NCI-H2107 (cell line): ENCODE data around the gene LRMDA.

Experiments
- DNase-seq: peaks from one replicate; lab custom pipeline; 2025; lab: John Stamatoyannopoulos, UW

Gene LRMDA

DNA sequence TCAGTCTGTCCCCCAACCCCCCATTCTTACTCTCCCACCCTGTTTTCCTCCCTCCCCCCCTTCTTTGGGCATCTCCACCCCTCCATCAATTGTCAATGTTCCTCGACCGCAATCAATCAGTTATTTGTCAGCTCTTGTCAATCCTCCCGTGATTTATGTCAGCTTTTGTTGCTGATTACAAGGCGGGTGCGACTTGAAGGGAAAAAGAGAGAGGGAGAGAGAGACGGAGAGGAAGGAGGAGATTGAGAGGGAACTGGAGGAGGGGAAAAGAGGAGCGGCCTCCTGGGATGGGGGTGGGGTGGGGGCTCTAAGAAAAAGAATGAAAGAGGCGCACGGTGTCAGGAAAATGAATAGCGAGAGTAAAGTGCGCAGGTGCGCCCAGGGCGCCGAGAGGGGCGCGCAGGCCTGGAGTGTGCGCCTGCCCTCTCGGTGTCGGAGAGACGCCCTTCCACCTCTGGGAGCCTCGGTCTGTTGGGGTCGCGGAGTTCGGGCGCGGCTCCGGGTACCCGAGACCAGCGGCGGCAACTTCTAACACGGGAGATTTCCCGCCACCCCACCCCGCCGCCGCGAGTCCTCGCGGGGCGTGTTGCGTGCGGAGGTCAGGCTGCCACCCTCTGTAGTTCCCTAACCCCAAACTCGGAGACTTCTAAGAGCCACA, 28.8 kb upstream of the LRMDA start:
- peak; percentile 39 for DNase-seq

DNA sequence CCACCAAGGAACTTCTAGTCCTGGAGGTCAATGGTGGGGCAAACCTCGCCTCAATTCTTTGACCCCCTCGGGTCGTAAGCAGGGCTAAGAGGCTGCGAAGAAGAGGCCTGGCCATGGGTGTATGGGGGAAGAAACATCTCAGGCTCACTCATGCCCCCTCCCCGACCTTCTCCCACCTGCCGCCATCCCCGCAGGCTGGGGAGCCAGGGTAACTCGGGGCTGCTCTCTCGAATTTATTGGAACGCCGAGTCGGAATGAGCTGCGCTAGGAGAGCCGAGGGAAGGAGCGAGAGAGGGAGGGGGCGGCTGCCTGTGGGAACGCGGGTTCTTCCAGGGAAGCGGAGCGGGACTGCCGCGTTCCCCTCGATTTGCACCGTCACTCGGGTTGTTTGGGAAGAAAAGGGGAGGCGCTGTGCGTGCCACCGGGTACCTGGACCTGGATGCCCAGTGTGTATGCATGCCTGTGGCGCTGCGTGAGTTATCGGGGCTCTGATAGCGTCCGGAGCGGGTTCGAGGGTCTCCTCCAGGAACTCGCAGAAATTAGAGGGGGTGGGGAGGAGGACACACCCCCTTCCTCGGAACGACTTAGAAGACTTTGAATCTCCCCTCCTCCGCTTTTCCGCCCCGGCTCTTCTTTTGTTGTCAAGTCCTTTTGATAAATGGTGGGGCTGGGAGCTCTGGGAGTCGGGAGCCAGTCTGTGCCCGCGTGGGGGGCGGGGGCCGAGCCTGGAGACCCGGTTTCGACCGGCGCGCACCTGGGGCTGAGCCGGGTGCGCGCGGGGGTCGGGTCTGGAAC, 28.1 kb upstream of the LRMDA start:
- peak; percentile 6 for DNase-seq

DNA sequence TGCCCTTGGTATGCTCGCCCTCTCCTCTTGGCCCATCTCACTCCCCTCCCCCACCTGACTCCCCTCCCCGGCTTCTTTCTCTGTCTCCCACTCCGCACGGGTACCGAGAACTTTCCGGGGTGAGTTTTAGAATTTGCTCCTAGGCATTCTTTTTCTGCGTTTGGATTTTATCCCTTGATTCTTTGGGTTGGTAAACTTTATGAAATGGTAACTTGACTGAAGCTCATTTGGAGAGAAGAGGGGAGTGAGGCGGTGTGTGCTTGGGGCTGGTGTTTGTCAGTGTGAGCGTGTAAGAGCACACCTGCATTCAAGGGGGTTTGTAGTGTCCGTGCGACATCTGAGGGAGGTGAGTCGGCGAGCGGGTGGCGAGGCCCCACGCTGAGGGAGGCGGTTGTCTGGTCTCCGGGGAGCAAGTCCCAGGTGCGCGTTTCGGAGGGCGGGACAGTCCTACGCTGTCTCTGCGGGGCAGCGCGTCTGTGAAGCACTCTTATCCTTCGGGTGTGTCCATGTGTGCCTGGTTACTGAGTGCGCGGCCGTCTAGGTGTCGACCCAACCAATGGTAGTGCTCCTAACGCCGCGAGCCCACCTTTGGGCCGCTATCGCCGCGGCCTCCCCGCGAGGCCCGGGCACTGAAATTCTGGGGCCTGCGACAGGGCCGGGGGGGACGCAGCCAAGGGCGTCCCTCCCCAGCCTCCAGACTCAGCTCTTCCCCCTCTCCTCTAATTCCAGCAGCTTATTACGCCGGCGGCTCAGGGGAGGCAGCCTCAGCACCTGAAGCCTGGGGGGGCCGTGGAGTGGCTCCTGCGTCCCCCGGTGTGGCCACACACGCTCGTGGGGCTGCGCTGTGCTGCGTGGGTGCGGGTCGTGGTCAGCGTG, 27.2 kb upstream of the LRMDA start:
- DNase-seq, result peak; percentile 42

DNA sequence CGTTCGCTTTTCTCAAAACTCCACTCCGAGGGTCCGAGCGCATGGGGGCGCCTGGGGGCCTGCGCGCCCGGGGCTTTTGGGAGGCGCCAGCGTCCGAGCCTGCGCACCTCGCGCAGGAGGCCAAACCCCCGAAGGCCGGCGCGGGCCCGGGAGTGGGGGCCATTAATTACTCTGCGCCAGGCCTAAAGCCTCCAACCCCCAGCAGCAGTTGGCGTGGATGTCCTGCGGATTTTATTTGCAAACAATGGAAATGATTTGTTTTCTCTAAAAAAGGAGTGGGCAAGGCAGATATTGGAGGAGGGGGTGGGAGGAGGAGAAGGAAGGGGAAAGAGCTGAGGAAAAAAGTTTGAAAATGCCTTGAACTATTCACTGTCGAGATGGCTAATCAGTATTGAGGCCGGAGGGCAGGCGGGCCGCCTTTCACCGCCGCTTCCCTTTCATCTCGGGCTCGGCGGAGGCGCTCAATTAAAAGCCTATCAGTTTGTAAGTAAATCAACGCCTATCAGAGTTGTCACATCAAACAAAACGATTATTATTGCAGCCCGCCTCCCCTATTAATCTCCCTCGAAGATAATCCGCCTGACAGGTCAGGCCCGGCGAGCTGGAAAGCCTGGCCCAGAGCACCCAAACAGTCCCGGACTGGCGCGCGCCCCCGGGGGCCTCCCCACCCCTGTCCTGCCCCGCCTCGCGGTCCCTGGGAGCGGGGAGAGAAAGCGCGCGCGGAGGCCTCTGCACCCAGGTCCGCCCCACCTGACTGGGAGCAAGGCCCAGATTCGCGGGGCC, 26.4 kb upstream of the LRMDA start:
- DNase-seq, result no peak

DNA sequence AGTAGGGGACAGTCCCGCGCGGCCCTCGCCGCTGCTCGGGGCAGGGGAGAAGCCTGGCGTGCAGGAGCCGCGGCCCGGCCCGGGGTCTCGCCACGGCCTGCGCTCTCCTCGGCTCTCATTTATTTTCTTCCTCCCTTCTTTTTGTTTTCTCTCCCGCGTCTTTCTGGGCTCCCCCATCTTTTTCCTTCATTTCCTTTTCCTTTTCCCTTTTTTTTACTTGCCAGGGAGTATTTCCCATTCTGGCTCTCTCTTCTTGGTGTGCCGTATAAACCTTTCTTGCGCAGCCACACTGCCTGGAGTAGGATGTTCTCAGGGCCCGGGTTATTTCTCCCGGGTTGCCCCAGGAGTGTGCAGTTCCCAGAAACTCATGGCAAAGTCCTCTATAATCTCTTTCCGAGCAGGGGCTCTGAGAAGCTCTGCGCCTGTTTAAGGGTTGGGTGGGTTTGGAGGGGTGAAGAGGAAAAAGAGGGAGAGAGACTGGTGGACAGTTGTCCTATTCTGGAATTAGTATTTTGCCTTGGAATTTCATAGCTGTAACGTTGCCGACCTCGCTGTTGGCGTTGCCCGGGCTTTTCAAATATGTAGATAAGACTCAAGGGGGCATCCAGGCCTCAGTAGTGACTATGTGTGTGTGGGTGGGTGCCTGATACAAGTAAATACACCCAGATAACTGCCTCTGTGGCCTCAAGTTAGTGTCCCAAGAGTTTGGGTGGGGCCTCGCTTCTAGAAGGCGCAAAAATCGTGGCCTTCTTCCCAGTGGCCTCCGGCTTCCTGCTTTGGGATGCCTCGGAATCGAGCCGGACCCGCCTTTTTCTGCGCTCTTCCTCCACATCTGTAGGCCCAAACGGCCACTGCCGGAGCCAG, 25.6 kb upstream of the LRMDA start:
- no peak for DNase-seq

DNA sequence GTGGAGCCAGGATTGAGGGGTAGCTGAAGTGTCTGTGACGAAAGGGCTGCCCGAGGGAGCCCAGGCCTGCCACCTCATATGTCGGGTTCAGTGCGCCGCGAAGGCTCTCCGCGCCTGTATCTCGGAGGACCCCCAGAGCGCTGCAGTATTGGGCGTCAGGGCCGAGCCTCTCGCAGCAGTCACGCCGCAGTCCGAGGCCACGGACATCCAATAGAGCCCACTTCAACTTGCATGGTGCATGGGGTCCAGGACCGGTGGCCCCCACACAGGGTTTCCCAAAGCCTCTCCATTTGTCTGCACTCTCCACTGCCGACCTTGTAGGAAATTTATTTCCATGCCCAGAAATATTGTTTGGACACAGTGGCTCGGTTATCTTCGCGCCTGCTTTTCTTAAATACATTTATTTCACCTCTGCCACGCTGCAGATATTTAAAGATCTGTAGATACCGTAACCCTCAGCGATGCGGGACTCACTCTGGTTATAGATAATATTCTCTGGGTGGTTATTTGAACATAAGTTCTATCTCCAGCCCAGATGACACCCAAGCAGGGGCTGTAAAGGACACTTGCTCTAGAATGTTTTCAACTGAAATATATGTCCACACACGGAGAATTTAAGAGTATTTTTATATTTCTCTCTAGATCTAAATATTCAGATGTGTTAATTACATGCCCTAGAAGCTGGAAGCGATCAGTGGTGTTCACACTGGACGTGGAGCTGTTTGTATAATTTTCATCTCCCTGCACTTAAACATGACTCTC, 24.8 kb upstream of the LRMDA start:
- no peak for DNase-seq

DNA sequence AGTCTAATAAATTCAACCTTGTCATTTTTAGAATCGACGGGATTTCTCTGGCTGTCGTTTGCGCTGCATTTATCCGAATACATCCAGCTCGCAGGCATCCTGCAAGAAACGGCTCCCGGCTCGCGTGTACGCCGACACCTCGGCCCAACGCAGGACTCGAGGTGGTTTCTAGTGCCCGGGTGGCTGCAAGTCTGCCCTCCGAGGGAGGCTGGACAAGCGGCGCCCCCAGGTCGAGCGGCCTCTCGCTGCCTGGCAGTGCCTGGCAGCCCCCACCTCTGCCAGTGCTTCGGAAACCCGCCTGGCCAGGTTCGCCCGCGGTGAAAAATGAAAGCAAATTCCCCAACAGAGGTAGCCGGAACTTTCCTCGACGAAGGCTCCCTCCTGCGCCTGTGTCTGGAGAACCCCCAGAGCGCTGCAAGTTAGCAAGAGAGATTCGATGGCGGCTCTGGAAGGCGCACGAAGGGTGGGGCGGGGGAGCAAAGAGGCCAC, 24.2 kb upstream of the LRMDA start:
- no peak for DNase-seq

DNA sequence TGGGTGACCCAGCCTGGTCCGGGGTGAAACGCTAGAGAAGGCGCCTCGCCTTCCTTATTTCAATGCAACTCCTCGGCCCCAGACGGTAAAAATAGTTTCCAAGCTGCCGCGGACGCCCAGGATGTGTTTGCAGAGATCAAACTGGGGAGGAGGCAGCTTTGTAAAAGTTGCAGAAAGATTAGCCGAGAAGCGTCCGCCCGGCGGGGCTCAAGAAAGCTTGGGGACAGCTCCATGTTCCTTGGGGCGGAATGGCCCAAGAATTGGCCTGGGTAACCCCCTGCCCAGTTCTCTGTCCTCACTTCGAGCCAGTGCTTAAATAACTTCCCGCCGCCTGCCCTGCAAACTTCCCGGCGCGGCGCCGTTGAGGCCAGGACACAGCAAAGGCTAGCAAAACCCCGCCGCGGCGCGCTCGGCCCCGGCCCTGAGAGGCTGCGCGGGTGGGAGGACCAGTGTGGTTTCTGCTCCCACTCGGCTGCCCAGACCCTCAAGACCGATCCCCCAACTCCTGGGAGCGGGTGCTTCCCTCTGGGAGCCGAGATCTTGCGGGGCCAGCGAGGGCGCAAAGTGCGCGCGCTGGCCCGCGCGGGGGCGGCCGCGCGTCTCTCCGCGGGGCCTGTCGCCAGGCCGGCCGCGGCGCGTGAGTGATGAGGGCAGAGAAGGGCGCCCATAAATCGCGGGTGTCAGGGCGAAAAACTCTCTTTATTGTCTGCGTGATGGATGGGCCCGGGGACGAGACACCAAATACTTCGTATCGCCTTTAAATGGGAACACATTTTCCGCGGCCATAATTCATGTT, 23.5 kb upstream of the LRMDA start:
- DNase-seq, result no peak

DNA sequence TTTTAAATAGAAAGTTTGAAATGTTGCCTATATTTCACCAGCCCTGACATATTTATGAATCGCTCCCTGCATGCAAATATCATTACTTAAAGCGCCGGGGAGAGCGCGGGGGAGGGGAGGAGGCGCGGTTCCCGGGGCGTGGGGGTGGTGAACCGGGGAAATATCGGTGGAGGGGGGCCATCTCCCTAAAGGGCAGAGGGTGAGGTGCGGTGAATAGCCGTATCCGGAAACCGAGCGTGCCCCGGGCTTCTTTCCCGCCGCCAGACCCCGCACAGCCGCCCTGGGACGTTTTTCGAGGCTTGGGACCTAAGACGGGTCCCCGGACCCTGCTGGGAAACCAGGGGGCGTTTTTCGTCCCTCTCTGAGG, 22.9 kb upstream of the LRMDA start:
- no peak for DNase-seq

DNA sequence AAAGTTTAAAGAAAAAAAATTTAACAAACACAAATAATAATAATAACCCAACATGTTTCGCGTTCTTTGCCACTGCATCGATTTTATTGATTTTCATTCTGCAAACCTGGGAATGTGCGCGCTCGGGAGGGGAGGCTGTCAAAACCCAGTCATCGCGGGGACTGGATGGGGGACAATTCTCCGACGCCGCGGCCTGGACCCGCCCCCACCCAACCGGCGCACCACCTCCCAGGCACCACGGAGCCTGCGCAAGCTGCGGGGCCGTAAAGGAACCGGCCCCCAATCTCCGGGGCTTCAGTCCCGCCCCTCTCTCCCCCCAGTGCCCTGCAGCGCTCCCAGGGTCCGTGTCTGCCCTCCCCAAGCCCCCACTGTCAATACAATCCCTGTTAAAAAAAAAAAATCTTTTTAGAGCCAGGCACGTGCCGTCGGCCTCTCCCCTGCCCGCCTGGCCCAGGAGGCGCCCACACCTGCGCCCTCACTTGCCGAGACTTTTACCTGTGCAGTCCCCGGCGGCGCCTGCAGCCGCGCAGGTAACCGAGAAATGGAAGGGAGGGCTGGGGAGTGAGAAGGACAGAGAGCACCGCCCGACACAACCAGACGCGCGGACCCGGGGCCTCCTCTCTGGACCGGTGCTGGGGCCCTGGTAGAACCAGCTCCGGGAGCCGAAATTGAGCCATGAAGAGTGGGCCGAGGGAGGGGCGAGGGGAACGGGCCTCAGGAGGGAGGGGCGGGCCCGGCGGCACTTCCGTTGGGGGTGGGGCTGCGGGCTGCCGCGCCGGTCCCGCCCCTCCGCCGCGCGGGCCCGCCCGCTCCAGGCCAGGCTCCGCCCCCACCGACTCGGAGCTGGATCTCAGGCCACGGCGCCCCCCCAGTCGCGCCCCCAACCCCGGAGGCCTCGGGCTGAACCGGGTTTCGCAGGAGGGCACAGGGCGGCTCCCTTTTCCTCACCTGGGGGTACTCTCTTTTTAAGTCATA, 22.2 kb upstream of the LRMDA start:
- peak; percentile 11 for DNase-seq

DNA sequence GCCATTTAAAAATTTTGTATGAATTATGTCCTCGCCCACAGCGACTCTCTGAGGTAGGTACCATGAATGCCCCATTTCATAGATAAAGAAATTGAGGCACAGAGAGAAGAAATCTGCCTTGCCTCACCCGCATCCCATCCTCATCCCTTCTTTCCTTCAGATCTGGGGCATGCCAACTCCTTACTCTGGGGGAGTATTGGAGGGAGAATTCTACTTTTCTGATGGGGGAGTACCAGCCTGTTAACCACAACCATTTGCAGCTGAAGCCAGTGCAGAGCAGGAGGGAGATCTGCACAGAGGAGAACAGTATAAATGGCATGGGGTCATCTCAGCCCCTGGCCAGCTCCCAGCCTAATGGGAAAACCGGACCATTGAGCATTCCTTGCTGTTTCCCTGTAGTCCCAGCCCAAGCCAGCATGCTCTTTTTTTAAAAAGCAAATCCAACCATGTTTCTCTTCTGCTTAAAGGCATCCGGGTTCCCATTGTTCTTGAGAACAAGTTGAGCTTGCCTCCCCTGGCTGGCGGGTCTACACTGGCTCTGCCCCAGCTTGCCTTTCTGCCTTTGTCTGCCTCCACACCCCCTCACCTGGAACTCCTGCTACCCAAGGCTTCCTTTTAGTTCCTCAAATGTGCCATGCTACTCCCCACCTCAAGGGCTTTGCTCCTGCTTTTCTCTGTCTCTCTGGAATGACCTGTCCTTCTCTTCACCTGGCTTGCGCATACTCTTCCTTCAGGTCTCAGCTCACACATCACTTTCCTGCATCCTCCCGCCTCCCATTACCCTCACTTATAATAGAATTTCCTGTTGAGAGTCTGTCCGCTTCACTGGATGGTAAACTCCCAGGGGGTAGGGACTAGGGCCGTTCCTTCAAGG, 21.1 kb upstream of the LRMDA start:
- no peak for DNase-seq

DNA sequence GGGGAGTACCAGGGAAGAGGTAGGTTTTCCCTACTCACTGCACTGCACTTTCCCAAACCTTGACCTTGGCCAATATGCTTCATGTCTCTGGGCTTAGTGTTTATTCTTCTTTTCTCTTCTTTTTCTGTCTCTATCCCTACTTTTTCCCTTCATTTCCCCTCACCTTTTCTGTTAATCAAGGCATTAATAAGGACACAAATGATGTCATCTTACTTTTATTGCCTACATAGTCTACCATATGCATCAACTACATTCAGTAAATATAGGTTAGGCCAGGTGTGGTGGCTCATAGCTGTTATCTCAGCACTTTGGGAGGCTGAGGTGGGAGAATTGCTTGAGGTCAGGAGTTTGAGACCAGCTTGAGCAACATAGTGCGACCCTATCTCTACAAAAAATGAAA, 16.9 kb upstream of the LRMDA start:
- no peak for DNase-seq

DNA sequence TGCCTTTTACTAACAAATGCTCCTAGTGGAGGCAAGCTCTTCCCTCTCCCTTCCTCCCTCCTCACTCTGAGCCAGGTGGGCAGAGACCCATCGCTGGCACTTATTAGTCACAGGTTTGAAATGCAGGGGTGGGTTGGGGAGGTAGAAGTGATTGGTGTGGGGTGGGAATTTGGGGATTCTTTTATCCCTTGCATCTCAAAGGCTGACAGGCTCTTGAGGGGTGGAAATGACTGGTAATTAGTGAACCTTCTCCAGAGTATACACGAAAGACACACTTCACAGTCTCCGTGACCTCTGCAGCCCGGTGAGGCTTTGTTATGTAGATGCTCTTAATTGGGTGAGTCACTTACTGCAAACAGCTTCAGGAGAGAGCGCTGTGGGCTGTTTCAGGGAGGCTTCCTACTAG, 13.9 kb upstream of the LRMDA start:
- peak; percentile 14 for DNase-seq

DNA sequence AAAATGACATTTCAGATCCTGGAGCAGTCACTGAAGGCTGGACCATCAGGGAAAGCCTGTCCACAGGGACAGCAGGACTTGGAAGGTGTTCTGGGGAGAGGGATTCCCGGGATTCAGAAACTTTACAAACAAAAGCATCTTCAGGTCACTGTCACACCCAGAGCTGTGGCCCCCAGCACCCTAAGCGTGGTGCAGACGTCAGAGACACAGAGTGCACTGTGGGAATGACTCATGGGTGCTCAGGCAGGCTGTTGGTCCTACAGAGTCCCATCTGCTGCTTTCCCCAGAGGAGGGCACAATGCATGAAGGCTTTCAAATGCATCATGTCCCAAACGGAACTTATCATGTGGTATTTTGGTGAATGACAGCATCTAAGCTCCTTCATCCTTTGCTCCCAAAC, 13.1 kb upstream of the LRMDA start:
- no peak for DNase-seq

DNA sequence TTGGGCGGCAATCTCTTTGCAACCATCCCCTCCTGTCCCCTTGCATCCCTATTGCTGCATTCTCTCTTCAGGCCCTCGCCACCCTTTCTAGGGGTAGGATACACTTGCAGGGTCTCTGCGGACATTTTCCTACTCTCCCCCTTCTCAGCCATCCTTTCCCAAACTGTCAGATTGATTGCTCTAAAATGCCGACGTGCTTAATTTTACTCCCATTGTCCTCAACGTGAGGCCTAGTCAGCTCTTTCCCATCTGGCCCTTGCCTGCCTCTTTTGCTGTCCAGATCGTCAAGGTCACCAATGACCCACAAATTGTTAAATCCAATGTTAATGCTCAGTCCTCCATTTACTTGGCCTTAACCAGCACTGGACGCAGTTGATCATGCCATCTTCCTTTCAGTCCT, 12.7 kb upstream of the LRMDA start:
- no peak for DNase-seq

DNA sequence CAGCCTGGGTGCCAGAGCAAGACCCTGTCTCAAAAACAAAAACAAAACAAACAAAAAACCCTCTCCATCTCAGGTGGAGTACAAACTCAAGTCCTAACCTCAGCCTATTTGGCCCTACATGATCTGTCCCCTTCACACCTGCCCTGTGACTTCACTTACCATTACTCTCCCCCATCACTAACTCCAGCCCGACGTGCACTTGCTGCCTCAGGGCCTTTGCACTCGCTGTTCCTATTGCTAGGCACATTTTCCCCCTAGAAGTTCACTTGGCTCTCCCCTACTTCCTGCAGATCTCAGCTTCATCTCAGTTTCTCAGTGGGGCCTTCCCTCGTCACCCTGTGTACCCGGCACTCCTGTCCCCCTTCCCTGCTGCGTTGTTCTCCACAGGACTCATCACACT, 8.5 kb upstream of the LRMDA start:
- no peak for DNase-seq

DNA sequence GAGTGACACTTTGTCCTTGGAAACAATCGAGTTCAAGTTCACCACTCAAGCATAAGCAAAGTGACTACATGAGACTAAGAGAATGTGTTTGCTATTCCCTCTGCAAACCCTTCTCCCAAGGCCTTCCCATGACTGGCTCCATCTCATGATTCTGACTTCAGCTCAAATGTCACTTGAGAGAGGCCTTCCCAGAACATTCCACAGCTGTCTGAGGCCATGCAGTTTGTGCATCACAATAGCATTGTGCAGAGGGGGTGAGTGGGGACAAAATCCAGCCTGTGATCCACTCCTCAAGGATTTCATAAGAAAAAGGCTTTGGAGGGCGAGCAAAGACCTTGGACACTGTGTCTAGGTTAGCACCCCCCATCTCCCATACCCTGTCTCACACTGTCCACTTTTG, 6.9 kb upstream of the LRMDA start:
- DNase-seq, result no peak
